BLaER1 (cell line): ENCODE results near the gene NDUFC2.

Source experiments
- H3K27ac ChIP-seq: shearing (Covaris generic); formaldehyde crosslinking; 2 replicates; pipeline ENCODE4 v1.8.1; 2022
- H3K27me3 ChIP-seq: shearing (Covaris generic); formaldehyde crosslinking; 2 replicates; pipeline ENCODE4 v1.8.1; 2022
- H3K36me3 ChIP-seq: shearing (Covaris generic); formaldehyde crosslinking; 2 replicates; pipeline ENCODE4 v1.8.1; 2022
- H3K4me1 ChIP-seq: shearing (Covaris generic); formaldehyde crosslinking; 2 replicates; pipeline ENCODE4 v1.8.1; 2022
- H3K4me2 ChIP-seq: shearing (Covaris generic); formaldehyde crosslinking; 2 replicates; pipeline ENCODE4 v1.8.1; 2022
- H3K4me3 ChIP-seq: shearing (Covaris generic); formaldehyde crosslinking; 2 replicates; pipeline ENCODE4 v1.8.1; 2022
- H3K9ac ChIP-seq: shearing (Covaris generic); formaldehyde crosslinking; 2 replicates; pipeline ENCODE4 v1.8.1; 2022
- H3K9me3 ChIP-seq: shearing (Covaris generic); formaldehyde crosslinking; 2 replicates; pipeline ENCODE4 v1.8.1; 2022
- H4K20me1 ChIP-seq: shearing (Covaris generic); formaldehyde crosslinking; 2 replicates; pipeline ENCODE4 v1.8.1; 2022
- Cebpa-rat ChIP-seq: shearing (Covaris generic); IDR thresholded peaks from 2 replicates; pipeline ENCODE4 v1.8.1; 2022

The NDUFC2 gene

DNA sequence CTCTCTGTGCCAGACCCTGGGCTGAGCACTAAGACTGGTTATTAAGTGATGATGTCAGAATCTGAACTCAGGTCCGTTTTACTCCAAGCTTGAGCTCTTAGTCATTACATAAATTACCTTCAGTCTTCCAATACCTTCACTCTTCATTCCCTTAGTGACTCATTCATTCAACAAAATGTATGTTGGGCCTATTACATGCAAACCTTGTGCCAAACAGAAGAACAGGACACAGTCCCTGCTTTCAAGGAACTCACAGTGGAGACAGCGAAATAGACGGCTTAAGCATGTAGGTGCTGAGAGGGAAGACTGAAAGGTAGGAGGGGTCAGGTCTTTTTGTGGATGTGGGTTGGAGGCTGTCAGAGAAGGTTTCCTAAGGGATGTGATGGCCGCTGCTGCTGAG, 59.9 kb downstream of the NDUFC2 start:
- no peak overlapping the region for H3K9ac ChIP-seq
- no peak for TF ChIP-seq Cebpa-rat
- no peaks in the 10 kb centered on the region for H3K4me1 ChIP-seq
- H3K4me2 ChIP-seq, result no peak overlapping the region
- no peak overlapping the region for H3K4me3 ChIP-seq
- no peak overlapping the region for H3K27ac ChIP-seq
- H3K27me3 ChIP-seq, result no peaks in the 10 kb centered on the region
- H3K9me3 ChIP-seq, result no peaks in the 10 kb centered on the region
- H4K20me1 ChIP-seq, result no peaks in the 10 kb centered on the region
- no peaks in the 10 kb centered on the region for H3K36me3 ChIP-seq
